HCT116 (cell line): ENCODE measurements around the gene DIP2C. TPM values are rescaled to one million over a fixed set of nuclear protein-coding genes. Genes with fewer than 3 reads are reported as not detected.

Experiments
- ATAC-seq: fragments of 200-7000 bp; cut with Tn5 transposase; 2 replicates; pipeline ENCODE4 v1.9.1; 2020; ENCODE audit warnings: mild to moderate bottlenecking, moderate library complexity
- BruUV-seq: library from RNA; stranded (reverse); fragments of 400-500 nt; replicated peaks from 2 replicates; lab custom pipeline; 2021; lab: Mats Ljungman, UMichigan
- CTCF ChIA-PET: fragments of 300-600 bp; sonication (Branson Sonifier 250); formaldehyde crosslinking; loops from one replicate; lab custom pipeline; 2021; ENCODE audit warnings: antibody characterized with exemption; lab: Charles Lee
- POLR2A ChIA-PET: fragments of 300-600, 350-600 bp; sonication (Branson Sonifier 250); formaldehyde crosslinking; loops from one replicate; lab custom pipeline; 2021; ENCODE audit warnings: antibody characterized with exemption; lab: Charles Lee
- RAD21 ChIA-PET, 2 experiments: fragments of 300-600 bp; sonication (Branson Sonifier 250); formaldehyde crosslinking; loops; one replicate each; lab custom pipeline; 2023; ENCODE audit warnings: low total read pairs in 2 of 2; ENCODE audit not compliant: uncharacterized antibody in 2 of 2, unreplicated experiment in 2 of 2, low non-redundant PET in 1 of 2; lab: Charles Lee
- DNase-seq: peaks from one replicate; pipeline ENCODE4 v3.0.0-alpha.2; 2010; ENCODE audit warnings: low read depth, low spot score
- H2AFZ ChIP-seq: fragments of 200-600 bp; shearing (Covaris generic), sonication (generic); 2 replicates; pipeline ENCODE4 v1.6.1; 2017; ENCODE audit warnings: low read depth, mixed run types, mixed read lengths, antibody characterized with exemption, low read length; ENCODE audit not compliant: poor library complexity, severe bottlenecking
- H3K27ac ChIP-seq: 2 replicates; pipeline ENCODE4 v1.5.1; 2012; ENCODE audit warnings: low read depth, low read length
- H3K27me3 ChIP-seq: fragments of 200-600 bp; sonication (generic); 2 replicates; pipeline ENCODE4 v1.6.1; 2016; ENCODE audit warnings: mixed run types, low read length, mixed read lengths; ENCODE audit not compliant: insufficient read depth
- H3K36me3 ChIP-seq, 2 experiments: fragments of 200-500 bp in 1 of 2; fragments of 200-600 bp in 1 of 2; sonication (Bioruptor generic) in 1 of 2; sonication (generic) in 1 of 2; 2 replicates each; pipeline versions ENCODE4 v1.5.1 to v1.6.1; 2014 to 2016; ENCODE audit warnings: low read length in 2 of 2, inconsistent platforms in 1 of 2, mixed read lengths in 1 of 2, mixed run types in 1 of 2; ENCODE audit not compliant: insufficient read depth in 2 of 2, control insufficient read depth in 1 of 2
- H3K4me1 ChIP-seq, 2 experiments: fragments of 200-600 bp in 1 of 2; sonication (generic) in 1 of 2; 2 replicates each; pipeline versions ENCODE4 v1.5.1 to v1.6.1; 2012 to 2017; ENCODE audit warnings: low read length in 2 of 2, inconsistent platforms in 1 of 2, mild to moderate bottlenecking in 1 of 2, mixed read lengths in 1 of 2, mixed run types in 1 of 2, moderate library complexity in 1 of 2; ENCODE audit not compliant: insufficient read depth in 2 of 2, control insufficient read depth in 1 of 2
- H3K4me2 ChIP-seq: fragments of 200-600 bp; sonication (generic); 2 replicates; pipeline ENCODE4 v1.6.1; 2017; ENCODE audit warnings: mixed run types, low read length, mixed read lengths
- H3K4me3 ChIP-seq, 2 experiments: fragments of 200-600 bp in 1 of 2; sonication (generic) in 1 of 2; replicated peaks in 1 of 2; 2 replicates each; pipeline ENCODE4 v1.5.1; 2011 to 2016; ENCODE audit warnings: low read length in 2 of 2, control low read depth in 1 of 2, low read depth in 1 of 2, mild to moderate bottlenecking in 1 of 2, mixed read lengths in 1 of 2, mixed run types in 1 of 2
- H3K79me2 ChIP-seq: fragments of 200-600 bp; sonication (generic); 2 replicates; pipeline ENCODE4 v1.6.1; 2017; ENCODE audit warnings: mild to moderate bottlenecking, mixed run types, low read length, moderate library complexity, mixed read lengths; ENCODE audit not compliant: insufficient read depth
- H3K9ac ChIP-seq: fragments of 200-600 bp; sonication (generic); 2 replicates; pipeline ENCODE4 v1.6.1; 2016; ENCODE audit warnings: low read length, mixed read lengths
- H3K9me2 ChIP-seq: fragments of 200-600 bp; sonication (generic), shearing (Covaris generic); 2 replicates; pipeline ENCODE4 v1.6.1; 2017; ENCODE audit warnings: mixed run types, mild to moderate bottlenecking, moderate library complexity; ENCODE audit not compliant: insufficient read depth
- H3K9me3 ChIP-seq, 2 experiments: fragments of 200-500 bp in 1 of 2; fragments of 200-600 bp in 1 of 2; sonication (Bioruptor generic) in 1 of 2; sonication (generic) in 1 of 2; 2 replicates each; pipeline ENCODE4 v1.6.1; 2014 to 2017; ENCODE audit warnings: low read length in 2 of 2, mixed read lengths in 2 of 2, inconsistent platforms in 1 of 2, low read depth in 1 of 2, mild to moderate bottlenecking in 1 of 2, mixed run types in 1 of 2, moderate library complexity in 1 of 2; ENCODE audit not compliant: control insufficient read depth in 1 of 2, insufficient read depth in 1 of 2
- H4K20me1 ChIP-seq: fragments of 200-600 bp; sonication (generic), shearing (Covaris generic); 2 replicates; pipeline ENCODE4 v1.6.1; 2017; ENCODE audit warnings: mixed run types, mild to moderate bottlenecking, moderate library complexity; ENCODE audit not compliant: insufficient read depth
- CEBPB ChIP-seq: IDR thresholded peaks from 2 replicates; pipeline ENCODE4 v1.6.1; 2012; ENCODE audit warnings: low read depth
- TCF7L2 ChIP-seq: IDR thresholded peaks from 2 replicates; pipeline ENCODE4 v1.7.0; 2011; ENCODE audit warnings: borderline replicate concordance, inconsistent platforms; ENCODE audit not compliant: insufficient read depth, insufficient read length; ENCODE audit errors: extremely low read depth
- YY1 ChIP-seq: IDR thresholded peaks from 2 replicates; pipeline ENCODE4 v1.6.1; 2011; ENCODE audit warnings: low read length, low read depth, moderate library complexity, mild to moderate bottlenecking; ENCODE audit not compliant: insufficient replicate concordance; ENCODE audit errors: extremely low read depth
- intact Hi-C: fragments of 100-400 bp; cut with micrococcal nuclease; formaldehyde crosslinking; loops from 2 replicates; pipeline ENCODE4 v1.10.0; 2022
- total RNA-seq: library from RNA; stranded (reverse); gene quantifications from one replicate; pipeline ENCODE4 v1.2.1, GENCODE V29; 2021; ENCODE audit not compliant: unreplicated experiment
- TF ChIP-seq, protein P1 (sequence below): IDR thresholded peaks from 2 replicates; pipeline ENCODE4 v1.6.1; 2012
- TF ChIP-seq, protein P2 (sequence below): IDR thresholded peaks from 2 replicates; pipeline ENCODE4 v1.6.1; 2012; ENCODE audit warnings: low read depth

The DIP2C gene
- total RNA-seq, 1 experiment from 2014 or later: 15.4 TPM

DNA sequence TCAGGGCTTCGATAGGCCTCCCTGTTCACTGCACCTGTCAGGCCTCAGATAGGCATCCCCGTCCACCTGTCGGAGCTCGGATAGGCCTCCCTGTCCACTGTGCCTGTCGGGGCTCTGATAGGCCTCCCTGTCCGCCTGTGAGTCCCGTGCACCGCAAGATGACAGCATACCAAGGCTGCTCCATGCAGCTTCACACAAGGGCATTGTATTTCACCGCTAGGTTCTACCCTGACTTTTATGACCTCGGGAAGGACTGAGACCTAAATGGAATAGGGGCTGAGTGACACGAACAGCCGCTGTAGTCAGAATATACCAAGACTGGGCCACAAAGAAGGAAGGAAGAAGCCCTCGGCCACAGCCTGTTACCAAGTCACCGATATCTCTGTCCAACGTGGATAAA lies 271.2 kb downstream of the DIP2C start:
- no peak for TF ChIP-seq CEBPB
- no peak for TF ChIP-seq TCF7L2
- TF ChIP-seq, protein P1, sequence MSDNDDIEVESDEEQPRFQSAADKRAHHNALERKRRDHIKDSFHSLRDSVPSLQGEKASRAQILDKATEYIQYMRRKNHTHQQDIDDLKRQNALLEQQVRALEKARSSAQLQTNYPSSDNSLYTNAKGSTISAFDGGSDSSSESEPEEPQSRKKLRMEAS: no peak
- TF ChIP-seq, protein P2, sequence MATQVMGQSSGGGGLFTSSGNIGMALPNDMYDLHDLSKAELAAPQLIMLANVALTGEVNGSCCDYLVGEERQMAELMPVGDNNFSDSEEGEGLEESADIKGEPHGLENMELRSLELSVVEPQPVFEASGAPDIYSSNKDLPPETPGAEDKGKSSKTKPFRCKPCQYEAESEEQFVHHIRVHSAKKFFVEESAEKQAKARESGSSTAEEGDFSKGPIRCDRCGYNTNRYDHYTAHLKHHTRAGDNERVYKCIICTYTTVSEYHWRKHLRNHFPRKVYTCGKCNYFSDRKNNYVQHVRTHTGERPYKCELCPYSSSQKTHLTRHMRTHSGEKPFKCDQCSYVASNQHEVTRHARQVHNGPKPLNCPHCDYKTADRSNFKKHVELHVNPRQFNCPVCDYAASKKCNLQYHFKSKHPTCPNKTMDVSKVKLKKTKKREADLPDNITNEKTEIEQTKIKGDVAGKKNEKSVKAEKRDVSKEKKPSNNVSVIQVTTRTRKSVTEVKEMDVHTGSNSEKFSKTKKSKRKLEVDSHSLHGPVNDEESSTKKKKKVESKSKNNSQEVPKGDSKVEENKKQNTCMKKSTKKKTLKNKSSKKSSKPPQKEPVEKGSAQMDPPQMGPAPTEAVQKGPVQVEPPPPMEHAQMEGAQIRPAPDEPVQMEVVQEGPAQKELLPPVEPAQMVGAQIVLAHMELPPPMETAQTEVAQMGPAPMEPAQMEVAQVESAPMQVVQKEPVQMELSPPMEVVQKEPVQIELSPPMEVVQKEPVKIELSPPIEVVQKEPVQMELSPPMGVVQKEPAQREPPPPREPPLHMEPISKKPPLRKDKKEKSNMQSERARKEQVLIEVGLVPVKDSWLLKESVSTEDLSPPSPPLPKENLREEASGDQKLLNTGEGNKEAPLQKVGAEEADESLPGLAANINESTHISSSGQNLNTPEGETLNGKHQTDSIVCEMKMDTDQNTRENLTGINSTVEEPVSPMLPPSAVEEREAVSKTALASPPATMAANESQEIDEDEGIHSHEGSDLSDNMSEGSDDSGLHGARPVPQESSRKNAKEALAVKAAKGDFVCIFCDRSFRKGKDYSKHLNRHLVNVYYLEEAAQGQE: no peak
- no peak for TF ChIP-seq YY1
- no TSS peak for BruUV-seq
- Histone ChIP-seq H3K27me3 (no peaks in the 10 kb centered on the region), H3K9ac (no peak overlapping the region), H3K36me3 (peaks cover 0 to 3% of the 10 kb centered on the region in 2 experiments; a peak in 2 of 4 replicates), H2AFZ (no peak overlapping the region), H3K4me3 (no peak overlapping the region), H3K4me1 (peaks cover 14 to 20% of the 10 kb centered on the region in 2 experiments; a peak in 3 of 4 replicates), H4K20me1 (no peaks in the 10 kb centered on the region), H3K4me2 (no peak overlapping the region), H3K9me3 (no peaks in the 10 kb centered on the region), H3K27ac (no peak overlapping the region), H3K79me2 (no peaks in the 10 kb centered on the region), H3K9me2 (no peaks in the 10 kb centered on the region)
- DNase-seq (no peak), ATAC-seq (no peak)
- intact Hi-C loops: no loop called here
- ChIA-PET RAD21 (no interaction called here), CTCF (no interaction called here), POLR2A (no interaction called here)
